BE2C (cell line): ENCODE measurements around the gene KSR1.

Source experiments
- DNase-seq: peaks from one replicate; pipeline ENCODE4 v3.0.0-alpha.2; 2020
- H3K27me3 ChIP-seq: fragments of 250-450 bp; sonication (Bioruptor Pico); 2 replicates; pipeline ENCODE4 v1.5.1; 2020; ENCODE audit warnings: mild to moderate bottlenecking
- H3K36me3 ChIP-seq: fragments of 250-450 bp; sonication (Bioruptor Pico); 2 replicates; pipeline ENCODE4 v1.5.1; 2020; ENCODE audit warnings: mild to moderate bottlenecking
- H3K4me1 ChIP-seq: fragments of 250-450 bp; sonication (Bioruptor Pico); 2 replicates; pipeline ENCODE4 v1.5.1; 2020
- H3K4me3 ChIP-seq: 2 replicates; pipeline ENCODE4 v1.5.1; 2011; ENCODE audit warnings: low read depth, low read length
- H3K9me3 ChIP-seq: fragments of 250-450 bp; sonication (Bioruptor Pico); 2 replicates; pipeline ENCODE4 v1.5.1; 2020
- TF ChIP-seq, protein P1 (sequence below): IDR thresholded peaks from 2 replicates; pipeline ENCODE4 v1.5.1; 2012; ENCODE audit warnings: mild to moderate bottlenecking, low read depth, low read length

Gene KSR1

GRCh38 chr17:27565874-27566670 lies 109.8 kb downstream of the KSR1 start:
- no peak for DNase-seq
- Histone ChIP-seq H3K4me1 (peaks cover 5% of the 10 kb centered on the region; the same call in 1 of the 2 replicates), H3K27me3 (no peaks in the 10 kb centered on the region), H3K36me3 (no peaks in the 10 kb centered on the region), H3K9me3 (no peaks in the 10 kb centered on the region), H3K4me3 (no peak overlapping the region)
- TF ChIP-seq, protein P1, sequence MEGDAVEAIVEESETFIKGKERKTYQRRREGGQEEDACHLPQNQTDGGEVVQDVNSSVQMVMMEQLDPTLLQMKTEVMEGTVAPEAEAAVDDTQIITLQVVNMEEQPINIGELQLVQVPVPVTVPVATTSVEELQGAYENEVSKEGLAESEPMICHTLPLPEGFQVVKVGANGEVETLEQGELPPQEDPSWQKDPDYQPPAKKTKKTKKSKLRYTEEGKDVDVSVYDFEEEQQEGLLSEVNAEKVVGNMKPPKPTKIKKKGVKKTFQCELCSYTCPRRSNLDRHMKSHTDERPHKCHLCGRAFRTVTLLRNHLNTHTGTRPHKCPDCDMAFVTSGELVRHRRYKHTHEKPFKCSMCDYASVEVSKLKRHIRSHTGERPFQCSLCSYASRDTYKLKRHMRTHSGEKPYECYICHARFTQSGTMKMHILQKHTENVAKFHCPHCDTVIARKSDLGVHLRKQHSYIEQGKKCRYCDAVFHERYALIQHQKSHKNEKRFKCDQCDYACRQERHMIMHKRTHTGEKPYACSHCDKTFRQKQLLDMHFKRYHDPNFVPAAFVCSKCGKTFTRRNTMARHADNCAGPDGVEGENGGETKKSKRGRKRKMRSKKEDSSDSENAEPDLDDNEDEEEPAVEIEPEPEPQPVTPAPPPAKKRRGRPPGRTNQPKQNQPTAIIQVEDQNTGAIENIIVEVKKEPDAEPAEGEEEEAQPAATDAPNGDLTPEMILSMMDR = no peak

- no peaks in the 10 kb centered on the region for H3K36me3 ChIP-seq
- DNase-seq = no peak
- TF ChIP-seq, protein P1 = no peak
Observed at GRCh38 chr17:27566671-27567562, 110.7 kb downstream of the KSR1 start.

DNA sequence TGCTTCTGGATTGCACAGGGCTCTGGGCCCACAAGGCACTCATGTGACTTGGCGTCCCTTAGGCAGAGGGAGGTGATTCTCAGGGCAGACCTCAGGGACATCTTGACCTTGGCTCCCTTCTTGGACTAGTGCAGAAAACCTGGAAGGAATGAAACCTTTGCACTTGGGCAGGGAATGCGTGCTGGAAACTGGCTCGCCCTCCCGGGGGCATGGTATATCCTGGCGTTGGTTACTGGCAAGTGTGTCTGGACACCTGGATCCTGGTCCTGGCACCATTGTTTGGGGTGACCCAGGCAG lies 111.3 kb downstream of the KSR1 start:
- H3K9me3 ChIP-seq = no peaks in the 10 kb centered on the region
- no peaks in the 10 kb centered on the region for H3K36me3 ChIP-seq
- H3K4me3 ChIP-seq = no peak overlapping the region
- TF ChIP-seq, protein P1 = no peak
- H3K4me1 ChIP-seq = peaks cover 5% of the 10 kb centered on the region; the same call in 1 of the 2 replicates
- H3K27me3 ChIP-seq = no peaks in the 10 kb centered on the region
- DNase-seq = no peak

More at GRCh38 chr17:27566671-27567562, 110.7 kb downstream of the KSR1 start:
- no peaks in the 10 kb centered on the region for H3K27me3 ChIP-seq
- H3K9me3 ChIP-seq = no peaks in the 10 kb centered on the region
- no peak overlapping the region for H3K4me3 ChIP-seq
- peaks cover 5% of the 10 kb centered on the region; the same call in 1 of the 2 replicates for H3K4me1 ChIP-seq

DNA sequence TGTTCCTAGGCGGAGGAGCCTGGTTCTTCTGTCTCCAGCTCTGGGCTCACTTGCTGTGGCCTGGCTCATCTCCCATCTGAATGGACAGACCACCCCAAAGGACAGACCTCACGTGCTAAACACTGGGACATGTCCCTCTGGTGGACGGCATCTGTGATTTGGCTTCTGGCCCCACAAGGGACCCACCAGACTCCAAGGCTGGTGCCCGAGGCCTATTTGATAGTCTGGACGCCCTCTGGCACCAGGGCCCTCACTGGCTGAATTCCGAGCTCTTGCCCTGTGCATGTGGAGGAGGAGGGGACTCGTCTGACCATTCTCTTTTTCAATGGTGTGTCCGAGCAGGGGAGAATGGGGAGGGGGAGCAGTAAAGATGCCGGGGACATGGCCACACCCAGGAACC lies 112.0 kb downstream of the KSR1 start:
- H3K27me3 ChIP-seq = no peaks in the 10 kb centered on the region
- no peaks in the 10 kb centered on the region for H3K9me3 ChIP-seq
- DNase-seq = no peak
- peaks cover 5% of the 10 kb centered on the region; the same call in 1 of the 2 replicates for H3K4me1 ChIP-seq
- TF ChIP-seq, protein P1 = no peak
- H3K36me3 ChIP-seq = no peaks in the 10 kb centered on the region
- H3K4me3 ChIP-seq = no peak overlapping the region

- Histone ChIP-seq H3K4me3 (no peak overlapping the region), H3K9me3 (no peaks in the 10 kb centered on the region), H3K27me3 (no peaks in the 10 kb centered on the region), H3K4me1 (peaks cover 5% of the 10 kb centered on the region; the same call in 1 of the 2 replicates), H3K36me3 (no peaks in the 10 kb centered on the region)
- TF ChIP-seq, protein P1 = no peak
- no peak for DNase-seq
Observed at GRCh38 chr17:27568811-27569210, 112.6 kb downstream of the KSR1 start.
